Ovary (tissue), 9 donors: ENCODE results near the gene MTERF4. TPM values are rescaled to one million over a fixed set of nuclear protein-coding genes. Genes with fewer than 3 reads are reported as not detected.

Source experiments
- DNase-seq, 5 donors: peaks; one replicate each; pipeline ENCODE4 v3.0.0-alpha.2; 2019 to 2020
- H3K27ac ChIP-seq, 2 donors: fragments of 200-600 bp; one replicate each; pipeline versions ENCODE4 v1.5.1 to v1.8.0; 2019 to 2022
- H3K27me3 ChIP-seq: fragments of 200-600 bp; one replicate; pipeline ENCODE4 v1.8.0; 2022
- H3K36me3 ChIP-seq: fragments of 200-600 bp; sonication (generic); one replicate; pipeline ENCODE4 v1.5.1; 2019
- H3K4me1 ChIP-seq: one replicate; pipeline ENCODE4 v1.8.1; 2013; ENCODE audit warnings: mild to moderate bottlenecking, moderate library complexity; ENCODE audit not compliant: insufficient read depth
- H3K4me3 ChIP-seq: fragments of 200-600 bp; sonication (generic); one replicate; pipeline ENCODE4 v1.5.1; 2017
- H3K9me3 ChIP-seq, 2 donors: fragments of 200-600 bp in 1 of 2; sonication (generic) in 1 of 2; one replicate each; pipeline versions ENCODE4 v1.5.1 to v1.8.1; 2013 to 2019; ENCODE audit warnings: mild to moderate bottlenecking in 1 of 2, moderate library complexity in 1 of 2
- CTCF ChIP-seq, 3 donors: fragments of 450-650 bp in 2 of 3; fragments of 200-600 bp in 1 of 3; IDR thresholded peaks; one replicate each; pipeline versions ENCODE4 v1.5.1 to v1.8.0; 2016 to 2022; ENCODE audit warnings: antibody characterized with exemption in 3 of 3, mild to moderate bottlenecking in 1 of 3
- EP300 ChIP-seq: sonication (generic); formaldehyde crosslinking; IDR thresholded peaks from one replicate; pipeline ENCODE4 v1.6.1; 2017; ENCODE audit warnings: antibody characterized with exemption
- POLR2A ChIP-seq: fragments of 450-650 bp; IDR thresholded peaks from one replicate; pipeline ENCODE4 v1.6.1; 2017; ENCODE audit warnings: antibody characterized with exemption, mild to moderate bottlenecking, moderate library complexity
- WGBS, 3 donors: extraction: QIAGEN DNeasy Blood & Tissue Kit in 1 of 3; methylation state at CpG; one replicate each; pipeline versions ENCODE4 v1.1.5 to v1.1.7; 2013 to 2017; 5-methylcytosine and 5-hydroxymethylcytosine counted together
- intact Hi-C, 4 donors: fragments of 100-400 bp; cut with DNase I; formaldehyde crosslinking; loops; one replicate each; pipeline versions ENCODE4 v1.11.0 to v1.15.1; 2022 to 2023
- polyA plus RNA-seq, 2 donors: library from polyadenylated mRNA; stranded (reverse); fragments of 200-250 nt in 1 of 2; fragments of 350-450 nt in 1 of 2; fragmentation: Illumina TruSeq in 1 of 2; extraction: RNeasy Lipid Tissue Mini Kit (QIAGEN cat#74804) in 1 of 2; gene quantifications; one replicate each; pipeline ENCODE4 v1.2.3, GENCODE V29; 2013 to 2014
- total RNA-seq, 7 donors: library from RNA; depleted of rRNA in 2 of 7; stranded (reverse); fragments of >200 nt in 2 of 7; fragmentation: NEBNext Ultra II Directional in 3 of 7; extraction: Animal tissue kit (Norgen Biotek cat#: 25700) in 3 of 7; gene quantifications; one replicate each; pipeline versions ENCODE4 v1.1.0 to v1.2.4, GENCODE V29; 2016 to 2023
- donor health status: DM: no; HTN: no; CAD: no; lungs with moderate emphysema.
- donor health status: DM: no; HTN: no; CAD: no.
- donor health status: Bipolar disorder and iron deficiency.
- donor health status: DM: yes; HTN: yes; CAD: no.
- donor health status: DM: no; HTN: no; CAD: no.
- donor health status: DM: yes; HTN: yes; CAD: no.

MTERF4 gene
- total and polyA plus RNA-seq, 9 donors: 24.8 to 60.7 (median 41.6) TPM

DNA sequence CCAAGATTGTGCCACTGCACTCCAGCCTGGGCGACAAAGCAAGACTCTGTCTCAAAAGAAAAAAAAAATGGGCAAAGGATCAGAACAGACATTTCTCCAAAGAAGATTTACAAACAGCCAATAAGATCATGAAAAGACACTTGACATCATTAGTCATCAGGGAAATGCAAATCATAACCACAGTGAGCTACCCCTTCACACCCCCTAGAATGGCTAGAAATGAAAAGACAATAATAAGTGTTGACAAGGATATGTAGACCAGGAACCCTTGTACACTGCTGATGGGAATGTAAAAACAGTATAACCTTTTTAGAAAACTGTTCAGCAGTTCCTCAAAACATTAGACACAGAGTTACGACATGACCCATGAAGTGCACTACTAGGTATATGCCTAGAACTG lies 18.4 kb upstream of the MTERF4 start:
- Histone ChIP-seq H3K36me3 (no peaks in the 10 kb centered on the region), H3K27me3 (no peaks in the 10 kb centered on the region), H3K4me1 (no peaks in the 10 kb centered on the region), H3K27ac (no peak overlapping the region), H3K9me3 (no peaks in the 10 kb centered on the region), H3K4me3 (no peak overlapping the region)
- 91 to 100% (median 99%) methylated on average over 2 of the region's 2 CpGs for WGBS, 3 donors
- TF ChIP-seq EP300 (no peak), POLR2A (no peak), CTCF (IDR thresholded peaks at IDR 0.05) (no peak)
- no peak for DNase-seq
- intact Hi-C loops: no loop called here

DNA sequence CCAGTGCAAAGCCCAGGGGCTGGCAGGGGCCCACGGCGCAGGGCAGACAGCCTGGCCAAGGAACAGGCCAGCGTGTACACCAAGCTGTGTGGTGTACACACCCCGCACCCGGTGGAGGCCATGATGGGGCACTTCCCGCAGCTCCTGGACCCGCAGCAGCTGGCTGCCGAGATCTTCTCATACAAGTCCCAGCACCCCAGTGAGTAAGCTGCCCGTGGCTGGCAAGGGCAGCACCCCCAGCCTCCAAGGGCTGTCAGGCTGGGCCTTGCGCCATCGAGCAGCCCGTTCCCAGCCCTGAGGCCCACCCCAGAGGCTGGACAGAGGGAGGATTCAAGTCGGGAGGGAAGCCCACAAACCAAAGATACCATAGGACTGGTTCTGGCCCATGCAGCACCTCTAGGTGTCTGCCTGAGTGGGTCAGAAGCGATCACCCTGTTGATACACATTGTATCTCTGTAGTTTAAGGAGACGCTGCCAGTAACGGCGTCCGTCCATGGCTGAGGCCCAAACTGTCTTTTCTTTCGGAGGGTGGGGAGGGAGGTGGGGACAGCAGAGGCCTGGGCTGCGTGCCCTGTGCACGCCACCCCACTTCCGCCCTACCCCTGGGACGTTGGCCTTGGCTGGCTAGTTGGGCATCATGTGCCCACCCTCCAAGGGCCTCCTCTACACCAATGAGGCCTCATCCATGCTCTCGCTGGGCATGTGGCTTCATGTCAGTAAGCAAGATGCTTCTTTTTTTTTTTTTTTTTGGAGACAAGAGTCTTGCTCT lies 16.8 kb upstream of the MTERF4 start:
- no peak for TF ChIP-seq CTCF (IDR thresholded peaks at IDR 0.05)
- TF ChIP-seq POLR2A: no peak
- TF ChIP-seq EP300: no peak
- Histone ChIP-seq H3K4me1 (no peaks in the 10 kb centered on the region), H3K27ac (no peak overlapping the region), H3K9me3 (no peaks in the 10 kb centered on the region), H3K36me3 (no peaks in the 10 kb centered on the region), H3K27me3 (no peaks in the 10 kb centered on the region), H3K4me3 (no peak overlapping the region)
- intact Hi-C loops: no loop called here
- DNase-seq: no peak
- WGBS, 3 donors: 90 to 92% (median 90%) methylated on average over 24 of the region's 24 CpGs

DNA sequence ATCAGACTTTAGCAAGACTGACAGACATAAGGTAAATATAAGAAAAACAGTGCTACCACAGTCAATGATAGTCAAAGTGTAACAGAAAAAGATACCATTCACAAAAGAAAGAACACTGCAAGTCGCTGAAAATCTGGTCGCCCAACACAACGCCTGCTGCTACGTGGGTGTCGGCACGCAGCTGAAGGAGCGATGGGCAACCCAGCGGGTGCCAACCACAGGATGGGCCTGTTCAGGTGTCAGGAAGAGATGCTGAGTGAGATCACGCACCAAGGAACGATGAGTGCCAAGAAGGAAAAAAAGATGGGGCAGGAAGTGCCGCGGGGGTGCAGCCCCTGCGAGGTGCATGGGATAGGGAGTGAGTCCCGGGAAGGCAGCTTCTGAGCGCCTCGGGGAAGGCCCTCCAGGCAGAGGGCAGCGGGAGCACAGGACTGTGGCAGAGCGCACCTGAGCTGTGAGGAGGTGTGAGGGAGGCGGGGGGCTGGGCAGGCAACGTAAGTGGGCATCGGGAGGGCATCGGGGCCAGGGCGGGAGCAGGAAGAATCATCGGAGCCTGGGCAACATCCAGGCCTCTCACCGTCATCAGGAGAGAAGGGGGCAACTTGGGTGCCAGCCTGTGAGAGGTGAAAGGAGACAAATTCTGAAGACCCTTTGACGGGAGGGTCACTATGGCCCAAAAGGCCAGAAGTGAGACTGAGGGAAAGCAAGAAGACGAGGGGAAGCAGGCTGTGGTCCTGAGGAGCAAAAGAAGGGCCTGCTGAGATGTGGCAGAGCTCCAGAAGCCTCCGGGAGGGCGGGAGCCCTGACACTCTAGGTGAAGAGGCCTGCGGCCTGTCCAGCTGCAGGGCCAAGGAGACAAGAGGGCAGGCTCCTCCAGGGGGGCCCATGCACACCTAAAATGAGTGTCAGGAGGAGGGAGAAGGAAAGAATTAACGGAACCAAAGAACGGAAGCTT lies 14.8 kb upstream of the MTERF4 start:
- H3K27me3 ChIP-seq: no peaks in the 10 kb centered on the region
- no peaks in the 10 kb centered on the region for H3K4me1 ChIP-seq
- intact Hi-C loops: no loop called here
- no peaks in the 10 kb centered on the region for H3K9me3 ChIP-seq
- WGBS, 3 donors: 92 to 94% (median 92%) methylated on average over 32 of the region's 32 CpGs
- TF ChIP-seq CTCF (IDR thresholded peaks at IDR 0.05) (no peak), POLR2A (no peak)
- no peaks in the 10 kb centered on the region for H3K36me3 ChIP-seq
- no peak overlapping the region for H3K27ac ChIP-seq
- no peak for DNase-seq
- H3K4me3 ChIP-seq: no peak overlapping the region

GRCh38 chr2:241115361-241115760 lies 13.3 kb upstream of the MTERF4 start:
- no peaks in the 10 kb centered on the region for H3K27me3 ChIP-seq
- no peaks in the 10 kb centered on the region for H3K9me3 ChIP-seq
- no peak for TF ChIP-seq EP300
- TF ChIP-seq POLR2A: no peak
- no peak for TF ChIP-seq CTCF (IDR thresholded peaks at IDR 0.05)
- H3K4me3 ChIP-seq: no peak overlapping the region
- no peaks in the 10 kb centered on the region for H3K36me3 ChIP-seq
- no peak for DNase-seq
- H3K27ac ChIP-seq: no peak overlapping the region
- intact Hi-C loops: no loop called here
- WGBS, 3 donors: 84 to 97% (median 90%) methylated on average over 8 of the region's 8 CpGs
- no peaks in the 10 kb centered on the region for H3K4me1 ChIP-seq
